Activated B cell treated with CpG ODN at 0.5 μM for 24 hours (primary cell): Measurements from ENCODE around the gene MED13L. TPM values are rescaled to one million over a fixed set of nuclear protein-coding genes. Genes with fewer than 3 reads are reported as not detected.

ENCODE experiments used
- ATAC-seq: fragments of 200-7000 bp; cut with Tn5 transposase; one replicate; pipeline ENCODE4 v1.10.0; 2021; ENCODE audit warnings: low read depth, mild to moderate bottlenecking, moderate library complexity
- CTCF ChIA-PET: fragments of 350-600 bp; sonication (Branson Sonifier 250); formaldehyde crosslinking; loops from one replicate; lab custom pipeline; 2021; ENCODE audit warnings: antibody characterized with exemption; lab: Charles Lee
- POLR2A ChIA-PET: fragments of 350-600 bp; sonication (Branson Sonifier 250); formaldehyde crosslinking; loops from one replicate; lab custom pipeline; 2021; ENCODE audit warnings: antibody characterized with exemption; lab: Charles Lee
- DNase-seq: peaks from one replicate; pipeline ENCODE4 v3.0.0; 2022
- H3K27ac Mint-ChIP-seq: one replicate; pipeline ENCODE4 v1.8.0; 2020; ENCODE audit warnings: mixed read lengths
- H3K27me3 Mint-ChIP-seq: one replicate; pipeline ENCODE4 v1.8.0; 2021; ENCODE audit warnings: mixed read lengths
- H3K36me3 Mint-ChIP-seq: one replicate; pipeline ENCODE4 v1.8.0; 2021; ENCODE audit warnings: low read depth, mixed read lengths
- H3K4me1 Mint-ChIP-seq: one replicate; pipeline ENCODE4 v1.8.0; 2021; ENCODE audit warnings: mixed read lengths
- H3K4me3 Mint-ChIP-seq: one replicate; pipeline ENCODE4 v1.8.0; 2020; ENCODE audit warnings: mild to moderate bottlenecking, mixed read lengths
- H3K9me3 Mint-ChIP-seq: one replicate; pipeline ENCODE4 v1.8.0; 2020; ENCODE audit warnings: mixed read lengths
- intact Hi-C: fragments of 100-400 bp; cut with micrococcal nuclease; formaldehyde crosslinking; loops from one replicate; pipeline ENCODE4 v1.15.1; 2024
- total RNA-seq: library from RNA; stranded (reverse); gene quantifications from 2 replicates; pipeline ENCODE4 v1.2.3, GENCODE V29; 2022
- TF ChIP-seq, protein P1 (sequence below): fragments of 200-600 bp; IDR thresholded peaks from one replicate; pipeline ENCODE4 v1.8.0; 2022; ENCODE audit warnings: antibody characterized with exemption, mild to moderate bottlenecking

Gene MED13L
- total RNA-seq, 1 donor from 2014 or later, result 183 TPM

DNA sequence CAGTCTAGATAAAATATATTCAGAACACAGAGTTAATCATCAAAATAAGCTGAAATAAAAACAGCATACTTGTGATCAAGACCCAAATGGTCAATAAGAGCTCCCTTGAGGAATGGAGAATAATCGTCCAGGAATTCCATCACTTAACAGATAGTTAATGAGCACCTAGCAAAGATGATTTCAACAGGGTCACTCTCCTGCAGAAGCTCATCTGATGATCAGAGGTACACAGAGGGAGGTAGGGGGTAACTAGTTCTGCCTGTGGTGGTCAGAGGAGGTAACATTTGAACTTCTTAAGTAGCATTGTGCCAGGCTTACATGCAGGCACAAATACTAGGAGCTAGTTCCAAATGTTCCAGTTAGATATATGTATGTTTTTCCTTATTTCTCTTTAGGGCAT lies 9.5 kb downstream of the MED13L start:
- no peak overlapping the region for H3K4me3 Mint-ChIP-seq
- intact Hi-C loops, result loop anchor here (1.0 kb wide), 1 partner anchor 8 kb away; no protein-coding TSS in a partner anchor
- DNase-seq (no peak), ATAC-seq (no peak)
- ChIA-PET POLR2A (interaction anchor here (1.0 to 1.6 kb wide), 2 partner anchors 20 to 291 kb away, joined by 3 read pairs; partner anchors contain the start of gene MAP1LC3B2), CTCF (interaction anchor here (1.3 to 1.6 kb wide), 2 partner anchors 8 to 343 kb away, joined by 3 to 5 read pairs; no protein-coding TSS in a partner anchor)
- H3K9me3 Mint-ChIP-seq, result no peaks in the 10 kb centered on the region
- H3K27ac Mint-ChIP-seq, result no peak overlapping the region
- H3K36me3 Mint-ChIP-seq, result peaks cover 3% of the 10 kb centered on the region
- peaks cover 40% of the 10 kb centered on the region for H3K4me1 Mint-ChIP-seq
- TF ChIP-seq, protein P1, sequence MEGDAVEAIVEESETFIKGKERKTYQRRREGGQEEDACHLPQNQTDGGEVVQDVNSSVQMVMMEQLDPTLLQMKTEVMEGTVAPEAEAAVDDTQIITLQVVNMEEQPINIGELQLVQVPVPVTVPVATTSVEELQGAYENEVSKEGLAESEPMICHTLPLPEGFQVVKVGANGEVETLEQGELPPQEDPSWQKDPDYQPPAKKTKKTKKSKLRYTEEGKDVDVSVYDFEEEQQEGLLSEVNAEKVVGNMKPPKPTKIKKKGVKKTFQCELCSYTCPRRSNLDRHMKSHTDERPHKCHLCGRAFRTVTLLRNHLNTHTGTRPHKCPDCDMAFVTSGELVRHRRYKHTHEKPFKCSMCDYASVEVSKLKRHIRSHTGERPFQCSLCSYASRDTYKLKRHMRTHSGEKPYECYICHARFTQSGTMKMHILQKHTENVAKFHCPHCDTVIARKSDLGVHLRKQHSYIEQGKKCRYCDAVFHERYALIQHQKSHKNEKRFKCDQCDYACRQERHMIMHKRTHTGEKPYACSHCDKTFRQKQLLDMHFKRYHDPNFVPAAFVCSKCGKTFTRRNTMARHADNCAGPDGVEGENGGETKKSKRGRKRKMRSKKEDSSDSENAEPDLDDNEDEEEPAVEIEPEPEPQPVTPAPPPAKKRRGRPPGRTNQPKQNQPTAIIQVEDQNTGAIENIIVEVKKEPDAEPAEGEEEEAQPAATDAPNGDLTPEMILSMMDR, result no peak
- no peaks in the 10 kb centered on the region for H3K27me3 Mint-ChIP-seq

DNA sequence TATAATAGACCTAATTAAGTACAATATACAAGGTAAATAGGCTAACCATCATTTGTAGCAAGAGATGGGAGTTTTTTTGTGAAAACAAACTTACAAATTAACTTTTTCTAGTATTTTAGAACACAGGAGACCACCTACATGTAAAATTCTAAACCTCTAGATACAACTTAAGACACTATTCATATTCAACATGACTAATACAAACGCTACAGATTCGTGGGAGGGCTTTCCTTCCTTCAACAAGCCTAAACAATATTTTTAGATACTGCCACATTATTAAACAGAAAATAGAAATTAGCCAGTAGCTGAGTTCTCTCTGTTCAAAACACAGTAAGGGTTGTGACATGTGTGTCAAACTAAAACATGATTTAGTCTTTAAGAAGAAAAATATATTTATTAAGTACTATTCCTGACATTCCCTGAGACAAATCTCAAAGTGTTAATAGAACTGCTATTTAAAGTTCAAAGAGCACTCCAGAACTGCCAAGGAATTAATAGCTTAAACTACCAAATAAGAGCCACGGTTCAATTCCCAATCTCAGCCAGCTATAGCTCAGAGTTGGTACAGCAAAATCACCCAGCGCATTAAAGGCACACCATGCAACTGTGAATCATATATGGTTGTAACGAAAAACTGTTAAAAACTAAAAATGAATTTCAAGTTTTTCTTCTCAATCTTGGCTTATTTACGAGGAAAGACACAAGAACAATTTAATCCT lies 10.7 kb downstream of the MED13L start:
- intact Hi-C loops, result no loop called here
- TF ChIP-seq, protein P1, result no peak
- DNase-seq (no peak), ATAC-seq (no peak)
- no peaks in the 10 kb centered on the region for H3K9me3 Mint-ChIP-seq
- no peaks in the 10 kb centered on the region for H3K27me3 Mint-ChIP-seq
- CTCF ChIA-PET, result interaction anchor here (0.6 to 1.6 kb wide), 5 partner anchors 9 to 344 kb away, joined by 3 to 5 read pairs (median 3); no protein-coding TSS in a partner anchor
- peaks cover 3% of the 10 kb centered on the region for H3K36me3 Mint-ChIP-seq
- POLR2A ChIA-PET, result interaction anchor here (1.0 to 1.4 kb wide), 2 partner anchors 9 to 292 kb away, joined by 3 to 9 read pairs; partner anchors contain the start of gene MAP1LC3B2
- H3K4me3 Mint-ChIP-seq, result no peak overlapping the region
- H3K4me1 Mint-ChIP-seq, result peaks cover 38% of the 10 kb centered on the region
- no peak overlapping the region for H3K27ac Mint-ChIP-seq

DNA sequence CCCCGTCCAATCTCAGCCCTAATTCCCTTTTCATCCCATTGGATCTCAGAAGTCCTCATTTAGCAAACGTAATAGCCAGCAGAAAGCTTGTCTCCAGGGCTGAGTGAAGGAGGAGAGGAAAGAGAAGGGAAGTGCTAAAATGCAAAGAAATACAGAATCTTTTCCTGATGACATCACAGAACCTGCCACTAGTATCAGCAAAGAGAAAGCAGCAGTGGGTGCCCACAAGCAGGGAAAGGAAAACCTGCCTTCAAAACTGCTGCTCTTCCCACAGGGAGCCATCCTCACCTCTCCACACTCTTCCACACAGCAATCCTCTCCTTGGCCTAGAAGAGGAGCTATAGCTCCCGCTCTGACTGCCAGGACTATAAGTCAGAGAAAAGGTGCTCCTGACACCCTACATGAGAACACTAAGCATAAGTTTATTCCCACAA lies 11.3 kb downstream of the MED13L start:
- CTCF ChIA-PET, result interaction anchor here (1.0 to 1.6 kb wide), 2 partner anchors 10 to 344 kb away, joined by 3 read pairs; no protein-coding TSS in a partner anchor
- no peak overlapping the region for H3K4me3 Mint-ChIP-seq
- H3K36me3 Mint-ChIP-seq, result no peaks in the 10 kb centered on the region

DNA sequence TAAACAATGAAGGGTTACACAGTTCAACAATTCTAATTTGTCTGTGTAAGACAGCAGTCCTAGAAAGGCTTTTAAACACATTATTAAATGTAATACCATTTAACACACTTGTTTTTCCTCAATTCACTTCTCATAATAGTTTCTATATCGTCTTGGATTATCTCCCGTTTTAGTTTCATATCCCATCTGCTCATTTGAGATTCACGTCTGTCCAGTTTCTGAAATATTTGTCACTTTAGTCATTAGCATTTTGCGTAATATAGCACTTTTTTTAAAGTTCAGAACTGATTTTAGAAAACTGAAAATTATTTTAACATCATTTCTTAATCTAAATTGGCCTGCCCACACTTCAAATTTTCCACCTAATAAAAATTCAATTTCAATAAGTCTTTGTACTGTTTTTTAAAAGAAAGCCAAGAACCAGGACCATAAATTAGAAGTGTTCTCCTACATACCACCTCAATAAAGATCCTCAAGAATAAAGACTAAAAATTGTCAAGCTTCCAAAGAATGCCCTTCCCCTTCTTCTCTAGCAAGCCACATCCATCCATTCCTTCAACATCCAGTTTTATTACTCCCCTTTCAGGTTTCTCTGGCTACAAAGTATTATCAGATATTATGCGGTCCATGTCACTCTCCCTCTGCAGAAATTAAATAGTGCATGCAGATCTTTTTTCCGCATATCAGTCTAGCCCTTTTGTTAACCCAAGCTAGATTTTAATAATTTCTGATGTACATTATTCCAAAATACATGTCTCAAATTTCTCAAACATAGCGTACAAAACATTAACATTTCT lies 11.9 kb downstream of the MED13L start:
- H3K27me3 Mint-ChIP-seq, result no peaks in the 10 kb centered on the region
- no peaks in the 10 kb centered on the region for H3K9me3 Mint-ChIP-seq
- peaks cover 46% of the 10 kb centered on the region for H3K4me1 Mint-ChIP-seq
- H3K36me3 Mint-ChIP-seq, result no peaks in the 10 kb centered on the region
- ATAC-seq (no peak), DNase-seq (no peak)
- intact Hi-C loops, result no loop called here
- ChIA-PET POLR2A (interaction anchor here (0.6 to 1.4 kb wide), 2 partner anchors 10 to 15 kb away, joined by 8 to 9 read pairs; no protein-coding TSS in a partner anchor), CTCF (interaction anchor here (1.0 kb wide), 1 partner anchor 10 kb away, joined by 3 read pairs; no protein-coding TSS in a partner anchor)
- H3K27ac Mint-ChIP-seq, result no peak overlapping the region
- no peak overlapping the region for H3K4me3 Mint-ChIP-seq
- TF ChIP-seq, protein P1, result no peak

More for the DNA sequence above, 11.3 kb downstream of the MED13L start:
- Mint-ChIP-seq H3K27me3 (no peaks in the 10 kb centered on the region), H3K27ac (no peak overlapping the region), H3K4me1 (peaks cover 40% of the 10 kb centered on the region), H3K9me3 (no peaks in the 10 kb centered on the region)
- no peak for DNase-seq
- POLR2A ChIA-PET, result interaction anchor here (0.6 to 1.4 kb wide), 2 partner anchors 10 to 15 kb away, joined by 8 to 9 read pairs; no protein-coding TSS in a partner anchor
- TF ChIP-seq, protein P1, result no peak
- intact Hi-C loops, result no loop called here
- ATAC-seq, result no peak
